Activated T-helper 9 cell treated with anti-CD3 and anti-CD28 coated beads, Interleukin-2, amount 50 U/mL, for 16 hours (primary cell): Measurements from ENCODE around the gene PTPRD.
"Not testable (repeated sequence)": the region's sequence is repeated elsewhere in the genome, so short reads cannot be mapped to it uniquely, and the experiment has no call there.

ENCODE experiments used
- DNase-seq: peaks from one replicate; pipeline ENCODE4 v3.0.0-alpha.2; 2020; ENCODE audit warnings: low read depth

Gene PTPRD

GRCh38 chr9:10449201-10449617 is 163.6 kb downstream of the PTPRD start:
- not testable (repeated sequence) for DNase-seq

- no peak for DNase-seq
These were observed 165.8 kb downstream of the PTPRD start for GRCh38 chr9:10447036-10447435.

GRCh38 chr9:10443868-10444204 is 169.0 kb downstream of the PTPRD start:
- no peak for DNase-seq

GRCh38 chr9:10443181-10443867 is 169.5 kb downstream of the PTPRD start:
- no peak for DNase-seq

GRCh38 chr9:10438955-10439354 is 173.8 kb downstream of the PTPRD start:
- no peak for DNase-seq

GRCh38 chr9:10436756-10437155 is 176.0 kb downstream of the PTPRD start:
- no peak for DNase-seq

- DNase-seq: no peak
These were observed 178.4 kb downstream of the PTPRD start for GRCh38 chr9:10434412-10434811.

GRCh38 chr9:10411272-10411671 is 201.5 kb downstream of the PTPRD start:
- no peak for DNase-seq

GRCh38 chr9:10403283-10403682 is 209.5 kb downstream of the PTPRD start:
- DNase-seq: no peak

GRCh38 chr9:10396615-10397014 is 216.2 kb downstream of the PTPRD start:
- no peak for DNase-seq

GRCh38 chr9:10387282-10387681 is 225.5 kb downstream of the PTPRD start:
- no peak for DNase-seq

GRCh38 chr9:10371824-10372223 is 241.0 kb downstream of the PTPRD start:
- no peak for DNase-seq

GRCh38 chr9:10366171-10366779 is 246.5 kb downstream of the PTPRD start:
- DNase-seq: no peak

GRCh38 chr9:10354591-10354990 is 258.2 kb downstream of the PTPRD start:
- DNase-seq: no peak

- not testable (repeated sequence) for DNase-seq
These were observed 267.2 kb downstream of the PTPRD start for GRCh38 chr9:10345621-10346020.

- DNase-seq: no peak
These were observed 271.7 kb downstream of the PTPRD start for GRCh38 chr9:10341057-10341456.

- DNase-seq: no peak
These were observed 273.6 kb downstream of the PTPRD start for GRCh38 chr9:10339152-10339551.

- no peak for DNase-seq
These were observed 281.6 kb downstream of the PTPRD start for GRCh38 chr9:10331157-10331556.

GRCh38 chr9:10282084-10282483 is 330.7 kb downstream of the PTPRD start:
- DNase-seq: no peak

GRCh38 chr9:10274988-10275387 is 337.8 kb downstream of the PTPRD start:
- DNase-seq: no peak

GRCh38 chr9:10274175-10274574 is 338.6 kb downstream of the PTPRD start:
- DNase-seq: no peak

GRCh38 chr9:10272830-10273229 is 340.0 kb downstream of the PTPRD start:
- no peak for DNase-seq

- no peak for DNase-seq
These were observed 344.0 kb downstream of the PTPRD start for GRCh38 chr9:10268531-10269485.
